HL-60 (cell line): Measurements from ENCODE around the gene DYNC1H1.

Experiments used
- DNase-seq, 2 experiments: peaks; one replicate each; pipeline ENCODE4 v3.0.0-alpha.2; 2010 to 2020; ENCODE audit warnings: low read depth in 1 of 2, low spot score in 1 of 2
- H3K27ac ChIP-seq: fragments of 250-450 bp; sonication (Bioruptor Pico); replicated peaks from 2 replicates; pipeline ENCODE4 v1.5.1; 2020; ENCODE audit warnings: mild to moderate bottlenecking, moderate library complexity
- H3K27me3 ChIP-seq: fragments of 250-450 bp; sonication (Bioruptor Pico); 2 replicates; pipeline ENCODE4 v1.5.1; 2021; ENCODE audit warnings: mild to moderate bottlenecking, moderate library complexity; ENCODE audit not compliant: insufficient read depth, poor library complexity, severe bottlenecking
- H3K4me3 ChIP-seq: replicated peaks from 2 replicates; pipeline ENCODE4 v1.5.1; 2011; ENCODE audit warnings: mild to moderate bottlenecking, control low read depth, low read length; ENCODE audit not compliant: insufficient read depth
- CTCF ChIP-seq: IDR thresholded peaks from one replicate; pipeline ENCODE4 v1.5.1; 2011; ENCODE audit warnings: low read length, control low read depth, inconsistent platforms; ENCODE audit not compliant: insufficient read depth
- GABPA ChIP-seq: IDR thresholded peaks from 2 replicates; pipeline ENCODE4 v1.6.1; 2012; ENCODE audit warnings: low read depth
- POLR2AphosphoS5 ChIP-seq: IDR thresholded peaks from 2 replicates; pipeline ENCODE4 v1.6.1; 2012; ENCODE audit warnings: low read depth
- REST ChIP-seq: IDR thresholded peaks from 2 replicates; pipeline ENCODE4 v1.6.1; 2012; ENCODE audit warnings: low read depth; ENCODE audit not compliant: insufficient replicate concordance
- SPI1 ChIP-seq: IDR thresholded peaks from 2 replicates; pipeline ENCODE4 v1.6.1; 2012; ENCODE audit warnings: low read depth, mild to moderate bottlenecking, borderline replicate concordance

DYNC1H1 gene

GRCh38 chr14:102007916-102008418, 43.6 kb downstream of the DYNC1H1 start:
- no peak for DNase-seq
- H3K4me3 ChIP-seq = no peak overlapping the region
- TF ChIP-seq POLR2AphosphoS5 (no peak), CTCF (no peak), REST (no peak), GABPA (no peak), SPI1 (no peak)
- H3K27me3 ChIP-seq = no peaks in the 10 kb centered on the region
- H3K27ac ChIP-seq = no peak overlapping the region

GRCh38 chr14:102008891-102009290, 44.5 kb downstream of the DYNC1H1 start:
- Histone ChIP-seq H3K4me3 (no peak overlapping the region), H3K27me3 (no peaks in the 10 kb centered on the region), H3K27ac (no peak overlapping the region)
- TF ChIP-seq GABPA (no peak), SPI1 (no peak), POLR2AphosphoS5 (no peak), REST (no peak), CTCF (no peak)
- DNase-seq = no peak

- Histone ChIP-seq H3K4me3 (no peak overlapping the region), H3K27ac (no peak overlapping the region), H3K27me3 (no peaks in the 10 kb centered on the region)
- no peak for DNase-seq
- TF ChIP-seq POLR2AphosphoS5 = no peak
Measured at GRCh38 chr14:102011631-102012030, 47.3 kb downstream of the DYNC1H1 start.

- TF ChIP-seq GABPA (no peak), CTCF (no peak), SPI1 (no peak), POLR2AphosphoS5 (no peak)
- no peak for DNase-seq
- Histone ChIP-seq H3K27ac (no peak overlapping the region), H3K27me3 (no peaks in the 10 kb centered on the region), H3K4me3 (no peak overlapping the region)
Measured at GRCh38 chr14:102012336-102012735, 48.0 kb downstream of the DYNC1H1 start.
